HG03354 (cell line): ENCODE data around the gene SFMBT2.

ENCODE experiments used
- ATAC-seq: cut with Tn5 transposase; IDR thresholded peaks from one replicate; pipeline ENCODE4 v1.9.1; 2021; ENCODE audit warnings: mild to moderate bottlenecking; ENCODE audit not compliant: unreplicated experiment, poor library complexity, severe bottlenecking

Gene SFMBT2

DNA sequence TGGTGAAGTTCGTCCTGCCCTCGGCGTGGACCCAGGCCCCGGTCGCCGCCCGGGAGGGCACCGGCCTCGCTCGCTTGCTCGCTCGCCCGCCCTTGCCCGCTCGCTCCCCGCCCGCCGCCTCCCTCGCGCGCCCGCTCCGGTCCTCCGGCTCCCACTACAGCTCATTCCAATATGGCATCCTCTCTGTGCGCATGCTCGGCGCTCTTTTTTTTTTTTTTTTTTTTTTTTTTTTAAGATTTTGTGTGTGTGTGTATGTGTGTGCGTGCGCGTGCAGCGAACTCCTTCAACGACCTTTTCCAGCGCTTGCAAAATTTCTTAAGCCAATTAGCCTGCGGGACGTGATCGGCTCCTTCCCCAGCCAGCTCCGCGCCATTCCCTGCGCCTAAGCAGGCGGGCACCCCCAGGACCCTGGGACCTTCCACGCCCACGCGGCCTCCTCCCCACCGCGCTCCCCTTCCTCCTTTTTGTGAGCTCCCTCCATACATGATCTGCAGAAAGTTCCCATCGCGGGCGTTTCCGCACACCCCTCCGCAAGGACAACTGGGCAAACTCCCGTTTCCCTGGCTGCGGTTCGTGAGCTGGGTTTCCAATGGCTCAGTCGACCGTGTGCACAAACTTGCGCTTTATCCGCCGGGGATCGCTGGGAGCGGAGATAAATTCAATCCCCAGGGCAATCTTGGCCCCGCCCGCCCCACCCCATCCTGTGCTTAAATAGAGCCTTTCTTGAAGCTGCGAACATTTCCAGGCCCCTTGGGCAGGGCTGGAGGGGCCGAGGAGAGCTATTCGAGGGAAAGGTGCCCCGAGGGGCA, at the start of gene SFMBT2:
Gene SFMBT2, minus strand, starts transcription at position 173 of the 809 bp plus-strand sequence. CDS start 29,136 bp downstream, outside the sequence.
- peak; percentile 41 for ATAC-seq

DNA sequence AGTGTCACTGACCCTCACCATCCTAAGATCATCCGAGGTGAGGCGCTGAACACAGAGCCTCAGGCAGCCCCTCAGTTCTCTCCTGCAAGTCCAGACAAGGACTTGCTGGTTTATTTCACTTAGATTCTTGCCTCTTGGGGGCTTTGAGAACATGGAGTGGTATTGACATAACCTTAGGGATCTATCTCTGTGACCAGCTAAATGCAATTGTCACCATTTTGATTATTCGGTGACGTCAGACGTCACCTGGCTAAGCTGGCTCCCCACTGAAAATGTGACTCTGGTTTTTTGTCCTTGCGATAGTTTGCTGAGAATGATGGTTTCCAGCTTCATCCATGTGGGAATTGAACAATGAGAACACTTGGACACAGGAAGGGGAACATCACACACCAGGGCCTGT, 49.2 kb upstream of the SFMBT2 start:
- no peak for ATAC-seq

GRCh38 chr10:7458556-7458955, 47.7 kb upstream of the SFMBT2 start:
- no peak for ATAC-seq

DNA sequence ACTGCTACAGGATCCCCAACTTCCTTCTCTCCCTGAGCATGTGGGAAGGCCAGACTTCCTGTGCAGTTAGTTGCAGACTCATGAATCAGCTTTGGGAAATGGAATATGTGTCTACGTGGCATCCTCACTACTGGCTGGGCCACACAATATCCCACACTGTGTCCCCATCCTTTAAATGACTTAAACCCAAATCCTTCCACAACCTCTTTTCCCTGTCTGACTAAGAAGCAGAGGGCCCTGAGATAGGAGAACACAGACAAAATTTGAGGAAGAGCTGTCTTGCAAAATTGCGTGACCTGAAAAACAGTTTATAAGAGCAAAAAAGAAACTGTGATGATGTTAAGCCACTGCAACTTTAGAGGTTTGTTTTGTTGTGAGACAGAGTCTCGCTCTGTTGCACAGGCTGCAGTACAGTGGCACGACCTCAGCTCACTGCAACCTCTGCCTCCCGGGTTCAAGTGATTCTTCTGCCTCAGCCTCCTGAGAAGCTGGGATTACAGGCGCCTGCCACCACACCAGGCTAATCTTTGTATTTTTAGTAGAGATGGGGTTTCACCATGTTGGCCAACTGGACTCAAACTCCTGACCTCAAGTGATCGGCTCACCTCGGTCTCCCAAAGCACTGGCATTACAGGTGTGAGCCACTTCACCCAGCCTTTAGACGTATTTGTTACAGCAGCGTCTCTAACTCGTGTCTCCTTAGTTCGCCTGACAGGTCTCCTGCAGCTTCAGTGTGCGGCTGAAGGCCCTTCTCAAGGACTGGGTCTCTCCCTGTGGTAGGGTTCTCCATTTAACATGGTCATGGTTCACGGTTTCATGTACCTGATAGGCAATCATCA, 46.9 kb upstream of the SFMBT2 start:
- ATAC-seq: peak; percentile 60

GRCh38 chr10:7449063-7449695, 38.3 kb upstream of the SFMBT2 start:
- no peak for ATAC-seq

- ATAC-seq: peak; percentile 74
These were observed 34.8 kb upstream of the SFMBT2 start for GRCh38 chr10:7445474-7446185.

DNA sequence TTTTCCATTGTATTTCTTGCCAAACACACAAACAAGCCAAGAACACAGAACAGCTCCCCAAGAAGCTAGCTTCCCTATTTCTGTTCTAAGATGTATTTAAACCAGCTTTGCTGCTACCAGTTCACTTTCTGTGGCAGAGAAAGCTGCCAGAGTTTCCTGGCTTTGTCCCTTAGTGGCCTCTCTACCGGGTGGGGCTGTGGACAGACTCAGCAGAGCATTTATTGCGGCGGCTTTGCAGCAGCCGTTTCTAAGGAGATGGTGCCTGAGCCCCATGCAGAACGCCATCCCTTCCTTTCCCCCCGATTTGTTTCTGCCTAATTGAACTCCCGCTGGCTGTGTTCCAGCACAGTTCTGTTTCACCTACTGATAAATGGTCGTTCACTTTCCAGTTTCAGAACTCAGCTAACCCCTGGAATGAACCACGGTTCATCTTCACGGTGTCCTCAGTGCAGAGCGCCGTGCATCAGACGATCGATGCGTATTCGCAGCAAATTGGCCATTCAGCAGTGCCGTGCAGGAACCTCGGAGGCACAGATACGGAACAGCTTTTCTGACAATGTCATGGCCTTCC, 33.8 kb upstream of the SFMBT2 start:
- ATAC-seq: no peak

GRCh38 chr10:7443036-7443435, 32.2 kb upstream of the SFMBT2 start:
- ATAC-seq: no peak

- ATAC-seq: no peak
These were observed 30.7 kb upstream of the SFMBT2 start for GRCh38 chr10:7441403-7442147.

DNA sequence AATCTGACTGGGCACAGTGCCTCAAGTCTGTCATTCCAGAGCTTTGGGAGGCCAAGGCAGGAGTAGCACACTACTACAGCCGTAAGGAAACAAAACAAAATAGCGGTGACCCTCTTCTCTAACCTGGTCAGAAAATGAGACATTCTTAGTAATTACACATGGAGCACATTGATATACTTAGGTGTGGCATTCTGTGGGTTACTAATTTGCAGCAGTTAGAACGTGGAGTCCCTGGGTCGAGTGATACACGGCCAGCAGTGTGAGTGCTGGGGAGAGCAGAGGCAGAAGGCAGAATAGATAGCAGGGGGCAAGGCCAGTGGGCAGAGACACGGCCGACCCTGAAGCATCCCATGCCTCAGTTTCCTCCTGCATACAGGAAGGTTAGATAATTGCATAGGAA, 28.9 kb upstream of the SFMBT2 start:
- no peak for ATAC-seq

- ATAC-seq: no peak
These were observed 27.6 kb upstream of the SFMBT2 start for GRCh38 chr10:7438196-7438986.

- ATAC-seq: no peak
These were observed 25.8 kb upstream of the SFMBT2 start for GRCh38 chr10:7436490-7437100.

GRCh38 chr10:7435674-7436073, 24.8 kb upstream of the SFMBT2 start:
- ATAC-seq: peak; percentile 62

DNA sequence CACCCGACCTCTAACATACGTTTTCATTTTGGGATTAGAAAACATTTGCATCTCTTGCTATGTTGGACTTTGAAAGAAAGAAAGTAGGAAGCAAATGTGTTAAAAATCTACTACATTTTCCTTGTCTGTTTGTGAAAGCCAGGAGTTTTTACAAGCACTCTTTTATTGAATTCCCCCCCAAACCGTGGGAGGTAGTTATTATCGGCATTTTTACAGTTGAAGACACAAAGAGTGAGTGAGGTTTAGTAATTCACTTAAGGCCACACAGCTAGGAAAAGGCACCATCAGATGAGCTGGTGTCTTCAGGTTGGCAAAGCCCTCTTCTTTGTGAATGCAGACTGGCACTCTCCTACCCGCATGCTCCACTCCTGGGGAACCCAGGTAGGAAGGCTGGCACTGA, 23.5 kb upstream of the SFMBT2 start:
- no peak for ATAC-seq

DNA sequence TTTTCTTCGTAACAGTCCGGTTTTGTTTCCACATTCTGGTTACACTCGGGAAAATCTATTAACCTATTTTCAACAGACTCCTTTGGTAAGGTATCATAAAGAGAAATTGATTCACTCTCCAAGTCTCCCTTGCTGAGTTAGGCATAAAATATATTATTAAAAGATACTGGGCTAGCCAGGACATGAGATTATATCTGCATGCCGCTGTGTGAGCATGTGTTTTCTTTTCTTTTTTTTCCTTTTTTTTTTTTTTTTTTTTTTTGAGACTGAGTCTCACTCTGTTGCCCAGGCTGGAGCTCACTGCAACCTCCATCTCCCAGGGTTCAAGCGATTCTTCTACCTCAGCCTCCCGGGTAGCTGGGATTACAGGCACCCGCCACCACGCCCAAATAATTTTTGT, 23.0 kb upstream of the SFMBT2 start:
- ATAC-seq: no peak

DNA sequence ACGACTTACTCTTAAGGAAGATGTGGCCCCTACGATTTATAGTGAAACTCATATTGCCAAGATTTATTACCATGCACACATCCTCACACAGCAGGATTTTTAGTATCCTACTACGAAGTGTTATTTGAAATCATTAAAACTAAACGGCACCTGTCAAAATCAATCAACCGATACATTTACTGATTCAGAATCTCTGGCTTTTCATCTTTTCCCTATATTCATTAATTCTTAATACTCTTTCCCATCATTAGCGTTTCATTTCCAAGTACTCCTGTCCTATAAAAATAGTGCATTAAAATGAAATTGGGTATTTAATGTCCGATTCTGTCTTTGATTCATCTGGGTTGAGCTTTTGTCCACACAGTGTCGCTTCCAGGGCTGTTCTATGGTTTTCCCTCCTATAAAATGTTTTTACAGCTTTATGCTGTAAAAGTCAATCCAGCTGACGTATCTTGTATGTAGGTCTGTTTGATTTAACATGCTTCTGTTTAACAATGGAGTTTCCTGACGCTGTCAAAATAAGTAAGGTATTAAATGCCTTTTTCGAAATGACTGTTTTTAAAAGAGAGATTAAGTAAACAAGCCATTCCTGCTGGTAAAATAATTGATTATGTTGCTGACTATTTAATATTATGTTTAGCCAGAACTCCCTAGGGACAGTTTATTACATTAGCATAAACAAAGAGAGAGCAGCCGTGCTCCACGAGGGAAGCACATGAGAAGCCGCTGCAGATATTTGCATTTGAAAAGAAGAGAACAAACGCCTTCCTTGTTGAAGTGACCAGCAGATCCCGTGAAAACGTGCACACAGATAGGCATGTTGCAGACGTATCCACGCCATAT, 22.3 kb upstream of the SFMBT2 start:
- no peak for ATAC-seq
